ENCODE measurements around the gene PEX16.

- TF ChIP-seq CTCF (IDR thresholded peaks at IDR 0.05) (no peak), POLR2A (IDR thresholded peaks at IDR 0.05) (no peak)
Measured at GRCh38 chr11:45936511-45937054, 18.9 kb upstream of the PEX16 start.

Measured in esophagus squamous epithelium (tissue), 4 donors.